Measurements from ENCODE around the gene TIMM22.

DNA sequence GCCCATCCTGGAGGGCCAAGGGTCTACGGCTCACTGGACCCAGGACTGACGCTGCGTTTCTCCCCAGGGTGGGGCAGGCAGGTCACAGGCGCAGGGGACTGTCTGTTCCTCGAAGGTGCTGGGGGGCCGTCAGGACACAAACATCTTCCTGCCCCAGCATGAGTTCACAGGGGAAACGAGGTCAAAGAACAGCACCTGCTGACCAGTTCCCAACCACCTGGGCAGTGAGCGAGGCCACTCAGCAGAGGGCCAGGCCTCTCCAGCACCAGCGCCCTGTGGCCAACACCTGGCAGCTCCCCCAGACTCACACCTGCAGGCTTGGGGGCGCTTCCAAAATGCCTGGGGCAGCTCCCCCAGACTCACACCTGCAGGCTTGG is 29.7 kb downstream of the TIMM22 start:
- TF ChIP-seq, protein P1, sequence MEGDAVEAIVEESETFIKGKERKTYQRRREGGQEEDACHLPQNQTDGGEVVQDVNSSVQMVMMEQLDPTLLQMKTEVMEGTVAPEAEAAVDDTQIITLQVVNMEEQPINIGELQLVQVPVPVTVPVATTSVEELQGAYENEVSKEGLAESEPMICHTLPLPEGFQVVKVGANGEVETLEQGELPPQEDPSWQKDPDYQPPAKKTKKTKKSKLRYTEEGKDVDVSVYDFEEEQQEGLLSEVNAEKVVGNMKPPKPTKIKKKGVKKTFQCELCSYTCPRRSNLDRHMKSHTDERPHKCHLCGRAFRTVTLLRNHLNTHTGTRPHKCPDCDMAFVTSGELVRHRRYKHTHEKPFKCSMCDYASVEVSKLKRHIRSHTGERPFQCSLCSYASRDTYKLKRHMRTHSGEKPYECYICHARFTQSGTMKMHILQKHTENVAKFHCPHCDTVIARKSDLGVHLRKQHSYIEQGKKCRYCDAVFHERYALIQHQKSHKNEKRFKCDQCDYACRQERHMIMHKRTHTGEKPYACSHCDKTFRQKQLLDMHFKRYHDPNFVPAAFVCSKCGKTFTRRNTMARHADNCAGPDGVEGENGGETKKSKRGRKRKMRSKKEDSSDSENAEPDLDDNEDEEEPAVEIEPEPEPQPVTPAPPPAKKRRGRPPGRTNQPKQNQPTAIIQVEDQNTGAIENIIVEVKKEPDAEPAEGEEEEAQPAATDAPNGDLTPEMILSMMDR (conservative IDR thresholded peaks at IDR 0.05): no peak
- TF ChIP-seq EZH2 (IDR thresholded peaks at IDR 0.05; ENCODE audit: low read depth): no peak

Data from PC-9 (cell line).